Measurements from ENCODE around the gene KLHDC10.
"Not testable (repeated sequence)": the region's sequence is repeated elsewhere in the genome, so short reads cannot be mapped to it uniquely, and the experiment has no call there.

KLHDC10 gene

DNA sequence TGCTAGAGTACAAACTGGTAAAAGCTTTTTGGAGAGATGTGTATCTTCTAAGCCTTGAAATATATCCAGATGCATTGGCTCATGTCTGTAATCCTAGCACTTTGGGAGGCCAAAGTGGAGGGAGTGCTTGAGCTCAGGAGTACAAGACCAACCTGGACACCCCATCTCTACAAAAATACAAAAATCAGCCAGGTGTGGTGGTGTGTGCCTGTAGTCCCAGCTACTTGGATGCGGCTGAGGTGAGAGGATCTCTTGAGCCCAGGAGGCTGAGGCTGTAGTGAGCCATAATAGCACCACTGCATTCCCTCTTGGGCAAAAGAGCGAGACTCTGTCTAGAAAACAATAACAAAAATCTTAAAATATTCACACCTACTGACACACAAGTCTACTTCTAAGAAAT lies 109.3 kb downstream of the KLHDC10 start:
- no peak for TF ChIP-seq CTCF (conservative IDR thresholded peaks at IDR 0.05; ENCODE audit: low read depth, low read length)
- peaks cover 5% of the 10 kb centered on the region; the same call in 1 of the 2 replicates for H3K36me3 ChIP-seq (ENCODE audit: insufficient read depth)
- no peak overlapping the region for H3K27ac ChIP-seq
- H3K79me2 ChIP-seq (ENCODE audit: insufficient read depth, low read depth): no peaks in the 10 kb centered on the region
- no peak overlapping the region for H3K4me3 ChIP-seq (IDR thresholded peaks at IDR 0.05; ENCODE audit: insufficient read depth, low read depth, low read length)
- peaks cover 18% of the 10 kb centered on the region for H3K4me1 ChIP-seq (ENCODE audit: low read depth, poor library complexity, severe bottlenecking)
- H3K27me3 ChIP-seq (ENCODE audit: insufficient read depth, low read depth): no peaks in the 10 kb centered on the region
- no peak overlapping the region for H3K9ac ChIP-seq
- H2AFZ ChIP-seq (ENCODE audit: low read depth): no peak overlapping the region
- H4K20me1 ChIP-seq (ENCODE audit: insufficient read depth): no peaks in the 10 kb centered on the region
- H3K4me2 ChIP-seq: no peak overlapping the region

- peaks cover 18% of the 10 kb centered on the region for H3K4me1 ChIP-seq (ENCODE audit: low read depth, poor library complexity, severe bottlenecking)
- H3K27ac ChIP-seq: no peak overlapping the region
- peaks cover 9% of the 10 kb centered on the region for H3K36me3 ChIP-seq (ENCODE audit: insufficient read depth)
- no peaks in the 10 kb centered on the region for H3K27me3 ChIP-seq (ENCODE audit: insufficient read depth, low read depth)
- no peak overlapping the region for H3K4me3 ChIP-seq (IDR thresholded peaks at IDR 0.05; ENCODE audit: insufficient read depth, low read depth, low read length)
- no peaks in the 10 kb centered on the region for H4K20me1 ChIP-seq (ENCODE audit: insufficient read depth)
- H2AFZ ChIP-seq (ENCODE audit: low read depth): no peak overlapping the region
- no peaks in the 10 kb centered on the region for H3K79me2 ChIP-seq (ENCODE audit: insufficient read depth, low read depth)
- TF ChIP-seq CTCF (conservative IDR thresholded peaks at IDR 0.05; ENCODE audit: low read depth, low read length): no peak
- no peak overlapping the region for H3K4me2 ChIP-seq
- H3K9ac ChIP-seq: no peak overlapping the region
Measured at GRCh38 chr7:130180571-130181262, 110.4 kb downstream of the KLHDC10 start.

DNA sequence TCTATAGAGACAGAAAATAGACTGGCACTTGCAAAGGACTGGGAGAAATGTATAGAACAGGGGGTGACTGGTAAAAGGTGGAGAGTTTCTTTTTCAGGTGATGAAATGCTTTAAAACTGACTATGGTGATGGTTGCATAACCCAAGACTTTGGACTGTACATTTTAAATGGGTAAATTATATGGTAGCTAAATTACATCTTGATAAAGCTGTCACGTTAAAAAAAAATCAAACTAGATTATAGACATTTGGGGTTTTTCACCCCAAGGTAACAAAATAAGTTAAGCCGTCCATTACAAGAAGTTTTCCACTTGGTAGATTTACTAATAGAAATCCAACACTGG lies 110.9 kb downstream of the KLHDC10 start:
- no peak overlapping the region for H2AFZ ChIP-seq (ENCODE audit: low read depth)
- no peak overlapping the region for H3K9ac ChIP-seq
- H3K27ac ChIP-seq: no peak overlapping the region
- no peak overlapping the region for H3K4me2 ChIP-seq
- H4K20me1 ChIP-seq (ENCODE audit: insufficient read depth): no peaks in the 10 kb centered on the region
- no peak for TF ChIP-seq CTCF (conservative IDR thresholded peaks at IDR 0.05; ENCODE audit: low read depth, low read length)
- H3K4me1 ChIP-seq (ENCODE audit: low read depth, poor library complexity, severe bottlenecking): peaks cover 18% of the 10 kb centered on the region
- no peaks in the 10 kb centered on the region for H3K27me3 ChIP-seq (ENCODE audit: insufficient read depth, low read depth)
- no peaks in the 10 kb centered on the region for H3K79me2 ChIP-seq (ENCODE audit: insufficient read depth, low read depth)
- no peak overlapping the region for H3K4me3 ChIP-seq (IDR thresholded peaks at IDR 0.05; ENCODE audit: insufficient read depth, low read depth, low read length)
- peaks cover 9% of the 10 kb centered on the region for H3K36me3 ChIP-seq (ENCODE audit: insufficient read depth)

DNA sequence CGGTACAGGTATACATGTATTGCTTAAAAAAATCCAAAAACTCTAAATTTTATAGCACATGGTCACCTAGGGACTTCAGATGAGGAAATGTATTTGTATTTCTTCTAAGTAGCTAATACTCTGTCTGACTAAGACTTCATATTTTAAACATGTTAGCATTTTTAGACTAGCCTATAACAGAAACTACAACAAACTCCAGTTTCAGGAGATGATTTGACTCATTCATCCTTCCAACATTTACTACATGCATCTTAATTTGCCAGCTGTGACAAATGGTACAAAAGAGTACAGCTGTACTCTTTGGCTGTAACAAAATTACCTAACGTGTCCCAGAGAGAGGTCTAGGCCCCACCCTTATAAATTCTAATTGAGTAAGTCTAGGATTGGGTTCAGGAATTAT lies 112.7 kb downstream of the KLHDC10 start:
- Histone ChIP-seq H2AFZ (ENCODE audit: low read depth) (no peak overlapping the region), H3K4me1 (ENCODE audit: low read depth, poor library complexity, severe bottlenecking) (peaks cover 18% of the 10 kb centered on the region), H3K4me2 (peak overlapping the region; percentile 13; the same call in 1 of the 2 replicates), H4K20me1 (ENCODE audit: insufficient read depth) (no peaks in the 10 kb centered on the region), H3K9ac (no peak overlapping the region), H3K4me3 (IDR thresholded peaks at IDR 0.05; ENCODE audit: insufficient read depth, low read depth, low read length) (no peak overlapping the region), H3K27ac (peak overlapping the region; percentile 10; the same call in 1 of the 2 replicates), H3K27me3 (ENCODE audit: insufficient read depth, low read depth) (no peaks in the 10 kb centered on the region), H3K36me3 (ENCODE audit: insufficient read depth) (peaks cover 9% of the 10 kb centered on the region), H3K79me2 (ENCODE audit: insufficient read depth, low read depth) (no peaks in the 10 kb centered on the region)
- TF ChIP-seq CTCF (conservative IDR thresholded peaks at IDR 0.05; ENCODE audit: low read depth, low read length): no peak

DNA sequence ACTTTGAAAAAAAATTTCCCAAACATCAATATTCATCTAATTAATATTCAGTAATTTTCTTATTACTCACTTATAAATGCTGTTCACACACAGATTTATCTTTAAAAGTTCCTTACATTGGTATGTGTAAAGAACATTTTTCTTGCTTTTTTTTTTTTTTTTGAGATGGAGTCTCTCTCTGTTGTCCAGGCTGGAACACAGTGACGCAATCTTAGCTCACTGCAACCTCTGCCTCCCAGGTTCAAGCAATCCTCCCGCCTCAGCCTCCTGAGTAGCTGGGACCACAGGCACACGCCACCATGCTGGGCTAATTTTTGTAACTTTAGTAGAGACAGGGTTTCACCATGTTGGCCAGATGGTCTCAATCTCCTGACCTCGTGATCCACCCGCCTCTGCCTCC lies 114.0 kb downstream of the KLHDC10 start:
- H2AFZ ChIP-seq (ENCODE audit: low read depth); H3K27me3 ChIP-seq (ENCODE audit: insufficient read depth, low read depth); H4K20me1 ChIP-seq (ENCODE audit: insufficient read depth); H3K27ac ChIP-seq; H3K79me2 ChIP-seq (ENCODE audit: insufficient read depth, low read depth); H3K4me3 ChIP-seq (IDR thresholded peaks at IDR 0.05; ENCODE audit: insufficient read depth, low read depth, low read length); H3K4me2 ChIP-seq; H3K9ac ChIP-seq; H3K36me3 ChIP-seq (ENCODE audit: insufficient read depth): not testable (repeated sequence)
- peaks cover 18% of the 10 kb centered on the region for H3K4me1 ChIP-seq (ENCODE audit: low read depth, poor library complexity, severe bottlenecking)
